TTC549 (cell line): ENCODE measurements around the gene TPPP.
"Not testable (repeated sequence)": the region's sequence is repeated elsewhere in the genome, so short reads cannot be mapped to it uniquely, and the experiment has no call there.

Experiments
- FAIRE-seq: peaks from 2 replicates; lab custom pipeline; 2012; peaks lifted over from hg19 to GRCh38; lab: Jason Lieb, UNC

The TPPP gene

GRCh38 chr5:692529-693041 is 567 bp downstream of the TPPP start:
- not testable (repeated sequence) for FAIRE-seq

GRCh38 chr5:691817-692528 is 1.2 kb downstream of the TPPP start:
- FAIRE-seq = no peak

GRCh38 chr5:691049-691448 is 2.1 kb downstream of the TPPP start:
- FAIRE-seq = not testable (repeated sequence)

GRCh38 chr5:690293-690692 is 2.9 kb downstream of the TPPP start:
- not testable (repeated sequence) for FAIRE-seq

- not testable (repeated sequence) for FAIRE-seq
Observed at GRCh38 chr5:688348-689010, 4.7 kb downstream of the TPPP start.

GRCh38 chr5:686936-687335 is 6.2 kb downstream of the TPPP start:
- not testable (repeated sequence) for FAIRE-seq

GRCh38 chr5:686172-686523 is 7.0 kb downstream of the TPPP start:
- FAIRE-seq = not testable (repeated sequence)

- no peak for FAIRE-seq
Observed at GRCh38 chr5:685262-686171, 7.6 kb downstream of the TPPP start.

- FAIRE-seq = no peak
Observed at GRCh38 chr5:684751-685216, 8.4 kb downstream of the TPPP start.

- no peak for FAIRE-seq
Observed at GRCh38 chr5:683551-684481, 9.3 kb downstream of the TPPP start.

- not testable (repeated sequence) for FAIRE-seq
Observed at GRCh38 chr5:682651-683358, 10.3 kb downstream of the TPPP start.

GRCh38 chr5:682216-682615 is 10.9 kb downstream of the TPPP start:
- FAIRE-seq = not testable (repeated sequence)

- not testable (repeated sequence) for FAIRE-seq
Observed at GRCh38 chr5:681317-682191, 11.6 kb downstream of the TPPP start.

GRCh38 chr5:680836-681235 is 12.3 kb downstream of the TPPP start:
- FAIRE-seq = not testable (repeated sequence)

GRCh38 chr5:680118-680795 is 12.9 kb downstream of the TPPP start:
- FAIRE-seq = not testable (repeated sequence)

- not testable (repeated sequence) for FAIRE-seq
Observed at GRCh38 chr5:679166-679895, 13.8 kb downstream of the TPPP start.

GRCh38 chr5:678521-678920 is 14.6 kb downstream of the TPPP start:
- not testable (repeated sequence) for FAIRE-seq
